ENCODE data around the gene SDK2.

Gene SDK2

DNA sequence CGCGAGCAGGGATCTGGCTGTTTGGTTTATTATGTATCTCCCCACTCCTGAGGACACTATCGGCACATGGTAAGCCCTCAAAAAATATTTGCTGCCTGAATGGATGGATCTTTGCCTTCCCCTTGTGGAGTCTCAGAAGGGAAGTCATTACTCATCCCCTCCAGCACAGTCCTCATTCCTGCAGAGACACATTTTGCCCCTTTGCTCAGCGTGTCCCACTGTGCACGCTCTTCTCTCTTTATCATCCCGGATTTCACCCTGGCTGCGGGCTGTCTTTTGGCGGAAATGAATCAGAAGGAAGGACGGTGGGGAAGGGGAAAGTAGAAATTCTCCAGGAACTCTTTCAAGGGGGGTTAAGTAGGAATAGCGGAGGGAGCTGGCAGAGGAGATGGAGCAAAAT, 207.3 kb downstream of the SDK2 start:
- DNase-seq (ENCODE audit: insufficient read length, low spot score) (no peak), FAIRE-seq (no peak)

DNA sequence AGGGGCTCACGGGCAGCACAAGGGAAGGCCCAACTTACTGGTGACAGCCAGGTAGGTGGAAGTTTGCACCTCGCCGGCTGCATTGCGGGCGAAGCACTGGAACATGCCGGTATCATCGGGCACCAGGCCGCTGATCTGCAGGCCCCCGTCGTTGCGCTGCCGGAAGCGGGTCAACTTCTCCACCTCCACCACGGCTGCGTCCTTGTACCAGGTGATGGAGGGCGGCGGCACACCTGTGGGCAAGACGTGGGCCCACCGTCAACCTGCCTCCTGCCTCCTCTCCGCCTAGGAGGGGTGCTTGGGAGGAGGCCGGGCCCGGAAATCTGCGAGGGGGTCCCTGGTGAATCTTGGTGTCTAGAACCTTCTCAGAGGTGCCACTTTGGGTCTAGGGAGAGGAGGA, 208.8 kb downstream of the SDK2 start:
- FAIRE-seq (no peak), DNase-seq (ENCODE audit: insufficient read length, low spot score) (no peak)

DNA sequence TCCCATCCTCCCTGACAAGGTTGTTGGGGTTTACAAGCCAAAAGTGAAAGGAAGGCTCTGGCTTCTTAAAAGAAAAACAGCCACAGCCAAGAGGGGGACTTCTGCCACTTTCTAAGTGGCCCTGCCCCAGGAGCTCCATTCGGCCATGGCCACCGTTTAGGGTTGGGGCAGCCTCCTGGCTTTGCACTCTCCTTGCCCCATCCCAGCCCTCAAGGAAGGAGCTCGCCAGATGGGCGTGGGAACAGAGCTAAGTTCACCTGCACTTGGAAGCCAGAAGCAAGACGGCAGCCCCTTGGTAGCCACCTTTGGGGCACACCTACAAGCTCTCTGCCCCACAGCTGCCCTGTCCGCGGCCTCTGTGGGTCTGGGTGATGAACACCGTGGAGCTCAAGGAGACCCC, 210.1 kb downstream of the SDK2 start:
- no peak for FAIRE-seq
- no peak for DNase-seq (ENCODE audit: insufficient read length, low spot score)

DNA sequence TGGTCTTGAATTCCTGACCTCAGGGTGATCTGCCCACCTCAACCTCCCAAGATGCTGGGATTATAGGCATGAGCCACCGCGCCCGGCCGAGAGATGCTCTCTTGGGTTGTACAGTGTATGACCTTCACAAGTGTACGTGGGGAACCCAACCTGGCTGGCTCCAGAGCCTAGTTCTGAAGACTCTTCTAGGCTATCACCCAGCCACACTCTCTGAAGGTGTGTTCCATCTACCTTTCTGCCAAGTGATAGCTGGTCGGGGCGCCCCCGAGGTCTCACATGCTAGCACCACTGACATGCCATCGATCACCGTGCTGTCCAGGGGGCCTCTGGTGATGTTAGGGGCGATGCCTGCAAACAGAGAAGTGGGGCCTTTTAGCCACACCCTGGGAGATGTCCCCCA, 210.7 kb downstream of the SDK2 start:
- FAIRE-seq = no peak

DNA sequence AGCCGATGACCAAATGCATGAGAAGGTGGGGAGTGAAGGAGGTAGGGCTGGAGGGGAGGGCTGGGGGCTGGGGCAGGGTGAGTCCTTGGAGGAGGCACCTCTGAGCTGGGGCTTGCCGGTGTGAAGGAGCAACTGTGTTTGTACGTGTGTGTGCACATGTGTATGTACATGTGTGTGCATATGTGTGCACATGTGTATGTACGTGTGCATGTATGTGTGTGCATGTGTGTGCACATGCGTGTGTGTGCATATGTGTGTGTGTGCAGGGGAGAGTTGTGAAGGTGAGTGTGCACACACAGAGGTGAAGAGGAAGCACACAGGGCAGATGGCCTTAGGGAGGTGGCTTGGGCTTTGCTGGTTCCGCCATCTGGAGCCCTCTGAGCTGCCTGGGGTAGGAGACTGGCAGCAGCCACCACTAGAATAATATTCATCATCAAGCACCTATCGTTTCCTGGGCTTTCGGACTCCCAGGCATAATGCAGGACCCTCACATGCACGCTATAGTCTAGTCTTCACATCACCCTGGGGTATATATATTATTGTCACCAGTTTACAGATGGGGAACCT, 211.5 kb downstream of the SDK2 start:
- DNase-seq (ENCODE audit: insufficient read length, low spot score) = no peak
- no peak for FAIRE-seq

More for the DNA sequence above, 210.7 kb downstream of the SDK2 start:
- no peak for DNase-seq (ENCODE audit: insufficient read length, low spot score)

DNA sequence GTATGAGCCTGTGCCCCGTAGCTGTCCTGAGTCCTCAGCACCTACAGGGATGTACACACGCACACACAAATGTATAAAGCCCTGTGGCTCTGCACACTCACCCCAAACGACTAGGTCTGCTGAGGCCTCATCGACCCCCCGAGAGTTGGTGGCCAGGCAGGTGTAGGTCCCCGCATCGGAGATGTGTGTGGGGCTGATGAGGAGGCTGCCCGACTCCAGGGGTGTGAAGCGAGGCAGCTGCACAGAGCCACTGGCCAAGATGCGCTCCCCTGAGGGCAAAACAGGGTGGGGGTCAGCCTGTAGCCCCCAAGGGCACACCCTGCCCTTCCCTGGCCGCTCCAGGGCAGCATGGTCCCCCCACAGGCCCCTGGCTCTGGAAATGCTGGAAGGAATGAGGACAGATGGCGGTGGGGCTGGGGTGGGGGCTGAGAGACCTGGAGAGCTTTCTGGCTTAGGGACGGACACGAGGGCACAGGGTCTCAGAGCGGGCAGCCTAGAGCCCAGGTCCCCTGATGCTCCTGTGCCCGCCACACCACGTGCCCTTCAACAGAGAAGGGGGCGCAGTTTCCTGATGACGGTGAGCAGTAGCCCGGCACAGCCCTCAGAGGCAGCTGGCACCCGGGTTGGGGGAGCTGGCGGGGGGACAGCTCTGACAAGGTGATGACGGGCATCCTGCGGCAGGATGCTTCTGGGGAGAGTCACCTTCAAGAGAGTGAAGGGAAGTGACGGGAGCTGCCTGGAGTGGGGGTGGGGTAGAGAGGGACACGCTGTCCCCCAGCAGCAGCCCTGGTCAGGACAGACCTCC, 212.6 kb downstream of the SDK2 start:
- FAIRE-seq (no peak), DNase-seq (ENCODE audit: insufficient read length, low spot score) (no peak)

DNA sequence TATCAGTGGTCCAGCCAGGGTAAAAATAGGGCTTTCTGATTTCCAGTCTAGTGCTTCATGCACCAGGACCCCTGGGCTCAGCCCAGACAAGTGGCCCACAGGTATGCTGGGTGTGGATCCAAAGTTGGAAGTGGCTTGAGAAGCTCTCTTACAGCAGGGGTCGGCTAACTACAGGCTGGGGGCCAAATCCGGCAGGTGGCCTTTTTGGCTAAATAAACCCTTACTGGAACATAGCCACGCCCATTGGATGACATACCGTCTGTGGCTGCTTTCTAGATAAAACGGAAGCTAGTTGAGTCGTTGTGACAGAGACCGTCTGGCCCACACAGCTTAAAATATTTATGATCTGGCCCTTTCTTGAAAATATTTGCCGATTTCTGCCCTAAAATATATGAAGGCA, 213.4 kb downstream of the SDK2 start:
- DNase-seq (ENCODE audit: insufficient read length, low spot score) (no peak), FAIRE-seq (no peak)

DNA sequence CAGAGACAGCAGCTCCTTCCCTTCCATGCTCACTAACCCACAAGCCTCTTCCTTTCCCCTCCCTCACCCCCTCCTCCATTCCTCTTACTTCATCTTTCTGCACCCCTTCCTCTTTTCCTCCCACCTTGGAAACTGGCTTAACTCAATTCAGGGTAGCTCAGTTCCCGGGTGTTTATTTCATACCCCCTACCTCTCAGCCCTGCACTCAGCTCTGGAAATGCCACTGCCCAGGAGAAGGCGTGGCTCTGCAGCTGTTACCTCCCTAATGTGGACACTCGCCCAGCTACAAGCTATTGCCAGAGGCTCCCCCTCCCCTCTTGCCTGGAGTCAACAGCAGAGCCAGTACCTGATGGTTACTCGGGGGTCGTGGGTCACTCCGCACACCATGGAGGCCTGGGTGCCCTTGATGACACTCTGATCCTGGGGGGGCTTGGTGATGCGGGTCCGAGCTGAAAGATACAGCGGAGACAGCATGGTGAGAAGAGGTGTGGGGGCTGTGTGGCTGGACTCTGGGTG, 214.0 kb downstream of the SDK2 start:
- DNase-seq (ENCODE audit: insufficient read length, low spot score) = no peak
- FAIRE-seq = no peak

DNA sequence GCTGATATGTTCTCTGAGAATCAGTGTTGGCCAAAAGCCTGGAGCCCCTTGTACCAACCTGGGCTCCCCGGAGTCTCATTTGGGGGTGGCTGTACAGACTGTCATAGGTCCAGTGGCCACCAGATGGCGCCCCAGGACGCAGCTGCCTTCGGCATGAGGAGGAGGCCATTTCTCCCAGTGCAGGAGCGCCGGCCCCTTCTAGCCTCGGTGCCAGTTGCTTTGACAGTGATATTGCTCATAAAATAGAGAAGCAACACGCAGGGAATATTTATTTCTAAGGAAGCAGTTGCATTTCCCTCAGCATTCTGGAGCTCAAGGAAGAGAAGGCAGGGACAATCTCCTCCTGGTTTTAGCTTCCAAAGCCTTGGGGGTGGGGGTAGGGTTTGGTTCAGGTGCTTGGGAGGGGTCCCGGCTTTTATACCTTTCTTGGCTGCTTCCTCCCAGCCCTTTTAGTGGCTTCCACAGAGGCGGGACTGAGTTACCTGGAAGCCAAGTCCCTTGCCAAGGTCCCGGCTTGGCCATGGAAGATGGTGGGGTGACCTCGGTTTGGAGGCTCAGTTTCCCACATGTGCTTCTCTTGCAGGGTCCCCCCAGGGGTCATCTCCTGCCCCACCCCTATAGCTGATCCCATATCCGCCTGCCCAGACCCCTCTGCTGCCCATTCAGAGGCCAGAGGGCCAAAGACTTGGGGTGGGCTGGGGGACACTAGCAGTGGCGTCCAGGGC, 214.6 kb downstream of the SDK2 start:
- FAIRE-seq (peak; percentile 85), DNase-seq (ENCODE audit: insufficient read length, low spot score) (peak; percentile 92)

DNA sequence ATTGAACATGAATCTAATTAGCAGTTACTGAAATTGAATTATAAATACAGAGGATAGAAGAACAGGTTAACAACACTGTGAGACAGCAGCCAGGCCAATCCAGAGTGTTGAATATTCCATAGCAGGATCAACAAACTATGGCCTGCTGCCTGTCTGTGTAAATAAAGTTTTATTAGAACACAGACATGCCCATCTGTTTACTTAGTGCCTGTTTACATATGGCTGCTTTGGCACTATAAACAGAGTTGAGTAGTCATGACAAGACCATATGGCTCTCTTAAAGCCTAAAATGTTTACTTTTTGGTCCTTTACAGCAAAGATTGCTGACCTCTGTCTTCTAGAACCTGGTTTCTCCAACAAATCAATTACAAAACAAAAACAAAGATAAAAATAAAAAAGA, 217.0 kb downstream of the SDK2 start:
- FAIRE-seq (no peak), DNase-seq (ENCODE audit: insufficient read length, low spot score) (no peak)

DNA sequence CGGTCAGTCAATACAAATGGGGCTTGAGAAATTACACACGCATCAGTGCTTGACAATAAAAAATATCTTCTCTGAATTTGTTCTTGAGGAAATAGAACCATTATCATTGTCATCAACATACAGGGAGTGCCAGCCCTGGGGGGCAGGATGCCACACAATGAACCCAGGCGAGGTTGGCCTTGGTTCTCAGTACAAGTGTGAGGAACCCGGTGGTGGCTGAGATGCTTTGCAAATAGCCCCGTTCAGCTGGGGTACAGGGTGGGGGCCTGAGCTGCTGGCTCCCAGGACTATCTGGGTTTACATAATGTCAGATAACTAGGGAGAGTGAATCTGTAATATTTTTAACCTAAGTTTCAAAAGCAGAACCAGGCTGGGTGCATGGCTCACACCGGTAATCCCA, 219.7 kb downstream of the SDK2 start:
- DNase-seq (ENCODE audit: insufficient read length, low spot score) (no peak), FAIRE-seq (no peak)

DNA sequence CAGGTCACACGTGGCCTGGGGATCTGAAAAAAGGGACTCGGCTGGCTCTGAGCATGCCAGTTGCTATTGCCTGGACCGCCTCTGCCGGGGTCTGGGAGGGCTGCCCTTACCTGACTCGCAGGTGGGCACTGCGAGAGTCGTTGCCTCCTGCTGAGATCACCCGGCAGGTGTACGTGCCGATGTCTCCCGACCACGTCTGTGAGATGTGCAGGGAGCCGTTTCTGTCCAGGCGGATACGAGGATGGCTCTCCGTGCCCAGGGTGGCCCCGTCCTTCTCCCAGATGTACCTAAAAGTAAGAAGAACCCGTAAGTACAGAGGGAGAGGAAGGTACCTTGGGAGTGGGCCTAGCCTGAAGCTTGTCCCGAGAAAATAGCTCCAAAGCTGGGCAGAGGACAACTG, 220.4 kb downstream of the SDK2 start:
- FAIRE-seq = no peak

DNA sequence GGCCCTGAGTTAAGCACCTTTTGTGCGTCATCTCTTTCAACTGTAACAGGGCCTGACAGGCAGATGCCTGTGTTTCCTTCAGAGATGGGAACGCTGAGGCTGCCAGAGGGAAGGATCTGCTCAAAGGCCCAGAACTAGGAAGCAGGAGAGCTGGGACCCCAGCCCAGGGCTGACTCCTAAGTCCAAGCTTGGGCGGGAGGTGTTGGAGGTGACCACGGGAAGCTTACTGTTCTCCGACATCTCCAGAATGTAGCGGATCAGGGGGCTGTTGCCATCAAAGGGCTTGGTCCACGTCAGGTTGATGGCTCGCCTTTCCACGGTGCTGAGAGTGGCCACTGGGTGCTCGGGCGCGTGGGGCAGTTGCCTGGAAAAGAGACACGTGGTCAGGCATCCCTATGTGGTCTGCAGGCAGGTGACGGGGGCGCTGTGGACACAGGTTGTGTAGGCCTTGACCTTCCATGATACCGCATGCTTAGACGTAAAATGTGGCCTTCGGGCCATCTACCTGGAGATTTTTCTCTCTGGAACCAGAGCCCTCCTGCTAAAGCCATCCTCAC, 221.0 kb downstream of the SDK2 start:
- no peak for FAIRE-seq
- no peak for DNase-seq (ENCODE audit: insufficient read length, low spot score)

More for the DNA sequence above, 220.4 kb downstream of the SDK2 start:
- DNase-seq (ENCODE audit: insufficient read length, low spot score) = no peak

DNA sequence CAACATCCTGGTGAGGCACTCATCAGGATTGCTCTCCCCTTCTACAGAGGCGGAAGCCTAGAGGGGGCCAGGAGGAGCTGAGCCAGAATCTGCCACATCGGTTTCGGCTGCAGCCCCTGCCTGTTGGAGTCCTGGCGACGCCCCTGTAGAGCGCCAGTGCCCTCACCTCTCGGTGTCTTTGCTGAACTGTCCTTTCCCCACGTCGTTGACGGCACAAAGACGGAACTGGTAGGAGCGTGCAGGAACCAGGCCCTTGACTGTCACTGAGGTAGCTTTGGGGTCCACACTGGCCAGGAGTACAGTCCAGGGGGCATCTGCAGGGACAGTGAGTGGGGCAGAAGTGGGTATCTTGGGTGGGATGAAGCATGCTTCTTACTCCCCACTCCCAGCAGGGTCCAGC, 222.1 kb downstream of the SDK2 start:
- no peak for FAIRE-seq

DNA sequence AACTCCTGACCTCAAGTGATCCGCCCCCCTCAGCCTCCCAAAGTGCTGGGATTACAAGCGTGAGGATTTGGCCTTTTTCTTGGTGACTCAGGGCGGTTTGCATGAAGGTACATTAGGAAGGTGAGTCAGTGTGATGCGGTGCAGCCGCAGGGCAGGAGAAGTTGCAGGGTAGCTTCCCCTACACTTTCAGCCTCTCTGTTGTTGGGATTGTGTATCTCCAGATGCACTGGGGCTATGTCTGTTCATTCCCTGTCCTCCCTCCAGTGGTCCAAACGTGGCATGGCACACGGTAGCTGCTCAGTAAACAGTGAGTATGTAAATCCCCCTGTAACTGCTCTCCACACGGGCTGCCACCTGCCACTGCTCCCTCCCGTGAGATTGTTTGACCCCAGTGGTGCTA, 223.3 kb downstream of the SDK2 start:
- FAIRE-seq (no peak), DNase-seq (ENCODE audit: insufficient read length, low spot score) (no peak)

More for the DNA sequence above, 222.1 kb downstream of the SDK2 start:
- DNase-seq (ENCODE audit: insufficient read length, low spot score) = no peak

DNA sequence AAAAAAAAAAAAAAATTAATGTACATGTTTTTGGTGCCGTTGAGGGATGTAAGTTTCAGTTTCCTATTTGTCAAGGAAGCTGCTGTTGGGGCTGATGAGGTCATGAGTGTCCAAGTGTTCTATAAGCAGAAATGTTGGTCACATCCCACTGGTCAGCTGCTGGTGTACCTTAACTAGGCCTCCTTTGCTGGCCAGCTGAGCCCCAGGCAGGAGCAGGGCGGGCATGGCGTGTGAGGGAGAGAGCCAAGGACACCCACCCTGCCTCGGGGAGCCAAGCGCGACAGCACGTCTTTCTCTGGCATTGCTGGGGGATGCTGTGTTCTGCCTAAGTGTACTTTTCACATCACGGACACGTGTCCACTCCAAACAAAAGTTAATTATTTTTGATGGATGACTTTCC, 224.4 kb downstream of the SDK2 start:
- DNase-seq (ENCODE audit: insufficient read length, low spot score) (no peak), FAIRE-seq (no peak)

DNA sequence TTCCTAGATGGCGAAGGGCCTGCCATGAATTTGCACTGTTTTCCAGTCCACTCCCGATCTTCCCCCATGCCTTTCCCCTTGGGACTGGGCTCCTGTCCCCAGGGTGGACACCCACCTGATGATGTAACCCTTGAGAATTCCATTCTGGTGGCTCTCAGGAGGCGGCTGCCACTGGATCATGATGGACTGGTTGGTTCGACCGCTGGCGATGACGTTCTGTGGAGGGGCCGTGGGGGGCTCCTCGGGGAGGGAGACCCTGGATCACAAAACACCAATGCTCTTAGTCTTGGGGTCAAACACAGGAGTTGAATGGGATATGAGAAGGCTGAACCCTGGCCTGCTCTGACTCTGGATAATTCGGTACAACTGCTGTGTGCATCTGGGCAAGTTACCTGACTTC, 225.2 kb downstream of the SDK2 start:
- FAIRE-seq (no peak), DNase-seq (ENCODE audit: insufficient read length, low spot score) (no peak)

DNA sequence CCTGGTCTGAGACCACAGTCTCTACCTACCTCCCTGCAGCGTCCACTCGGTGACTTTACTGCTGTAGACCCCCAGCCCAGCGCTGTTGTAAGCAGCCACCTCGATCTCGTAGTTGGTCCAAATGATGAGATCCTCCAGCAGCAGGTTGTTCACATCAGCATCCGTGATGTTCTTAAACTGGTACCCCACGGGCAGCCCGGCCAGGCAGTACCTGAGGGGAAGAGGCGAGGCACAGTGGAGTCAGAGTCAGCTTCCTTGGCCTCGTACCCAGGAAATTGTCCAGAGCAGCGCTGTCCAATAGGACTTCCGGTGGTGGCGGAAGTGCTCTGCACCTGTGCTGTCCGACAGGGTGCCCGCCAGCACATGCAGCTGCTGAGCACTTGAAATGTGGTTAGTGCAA, 228.5 kb downstream of the SDK2 start:
- no peak for DNase-seq (ENCODE audit: insufficient read length, low spot score)
- no peak for FAIRE-seq

DNA sequence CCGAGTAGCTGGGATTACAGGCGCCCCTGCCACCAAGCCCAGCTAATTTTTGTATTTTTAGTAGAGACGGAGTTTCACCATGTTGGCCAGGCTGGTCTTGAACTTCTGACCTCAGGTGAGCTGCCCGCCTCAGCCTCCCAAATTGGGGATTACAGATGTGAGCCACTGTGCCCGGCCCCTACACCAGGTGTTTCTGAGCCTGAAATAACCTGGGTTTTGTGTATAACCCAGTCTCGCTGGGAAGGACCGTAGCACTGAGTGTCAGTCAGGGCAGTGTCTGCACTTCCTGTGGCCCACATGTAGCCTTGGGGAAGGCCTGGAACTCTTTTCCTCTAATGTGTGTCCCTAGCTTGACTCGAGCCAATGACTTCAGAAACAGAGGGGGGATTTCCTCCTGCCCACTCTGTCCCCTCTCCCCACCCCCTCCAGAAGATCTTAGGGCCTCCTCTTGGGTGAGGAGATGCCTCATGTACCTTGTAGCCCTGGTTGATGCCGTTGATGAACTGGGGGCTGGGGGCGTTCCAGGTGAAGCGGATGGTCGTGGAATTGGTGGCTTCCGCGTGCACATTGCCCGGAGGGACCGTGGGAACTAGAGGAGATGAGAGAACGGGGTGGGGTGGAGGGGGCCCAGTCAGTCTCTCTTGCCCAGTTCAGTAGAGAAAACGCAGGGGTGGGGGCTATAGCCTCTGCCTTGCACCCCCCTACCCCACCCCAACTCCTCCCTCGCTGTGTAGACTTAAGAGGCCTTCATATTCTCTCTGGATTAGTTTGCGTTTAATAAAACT, 229.9 kb downstream of the SDK2 start:
- DNase-seq (ENCODE audit: insufficient read length, low spot score) (no peak), FAIRE-seq (no peak)

DNA sequence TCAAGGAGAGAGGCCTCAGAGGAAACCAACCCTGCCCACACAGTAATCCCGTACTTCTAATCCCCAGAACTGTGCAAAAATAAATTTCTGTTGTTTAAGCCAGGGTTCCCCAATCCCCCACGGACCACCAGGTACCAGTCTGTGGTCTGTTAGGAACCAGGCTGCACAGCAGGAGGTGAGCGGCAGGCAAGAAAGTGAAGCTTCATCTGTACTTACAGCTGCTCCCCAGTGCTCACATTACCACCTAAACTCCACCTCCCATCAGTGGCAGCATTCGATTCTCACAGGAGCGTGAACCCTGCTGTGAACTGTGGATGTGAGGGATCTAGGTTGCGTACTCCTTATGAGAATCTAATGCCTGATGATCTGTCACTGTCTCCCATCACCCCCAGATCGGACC, 231.3 kb downstream of the SDK2 start:
- no peak for FAIRE-seq
- DNase-seq (ENCODE audit: insufficient read length, low spot score) = no peak

DNA sequence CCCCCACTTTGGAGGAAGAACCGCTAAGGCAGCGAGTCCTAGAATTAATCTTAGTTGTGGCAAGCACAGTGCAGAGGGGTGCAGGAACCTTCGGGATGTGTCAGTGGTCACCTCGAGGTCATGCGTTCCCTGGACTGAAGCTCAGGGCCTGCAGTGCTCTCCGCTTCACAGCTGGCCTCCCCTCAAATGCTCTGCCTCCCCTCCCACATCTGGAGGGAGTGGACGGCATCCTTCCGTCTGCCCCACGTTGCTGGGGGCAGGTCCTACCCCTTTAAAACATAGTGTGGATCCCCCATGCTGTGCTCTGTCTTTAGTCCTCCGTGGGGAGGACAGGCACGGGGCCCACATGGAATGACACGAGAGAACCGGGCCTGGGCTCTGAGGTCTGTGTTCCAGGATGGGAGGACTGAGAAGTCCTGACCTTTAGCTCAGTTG, 232.9 kb downstream of the SDK2 start:
- DNase-seq (ENCODE audit: insufficient read length, low spot score) = no peak
- FAIRE-seq = no peak
